Thoracic aorta (tissue), 2 donors: ENCODE results near the gene RUSC1. TPM values are rescaled to one million over a fixed set of nuclear protein-coding genes. Genes with fewer than 3 reads are reported as not detected.
A peak's percentile ranks its signal among the peaks of the same experiment; 100 is the strongest.

ENCODE experiments used
- ATAC-seq: fragments of 150-250 bp; one replicate; pipeline ENCODE4 v1.8.0; 2017; ENCODE audit warnings: low read depth; ENCODE audit not compliant: insufficient number of reproducible peaks, low FRiP score
- DNase-seq: peaks from one replicate; pipeline ENCODE4 v3.0.0-alpha.2; 2020; ENCODE audit warnings: low spot score
- H3K27ac ChIP-seq, 2 donors: fragments of 200-600 bp; sonication (generic); 1 replicate in 1 of 2; 2 replicates in 1 of 2; pipeline ENCODE4 v1.5.1; 2016; ENCODE audit warnings: mild to moderate bottlenecking in 2 of 2, moderate library complexity in 2 of 2
- H3K27me3 ChIP-seq: fragments of 200-600 bp; sonication (generic); replicated peaks from 2 replicates; pipeline ENCODE4 v1.6.0; 2016; ENCODE audit warnings: mild to moderate bottlenecking; ENCODE audit not compliant: insufficient read depth
- H3K36me3 ChIP-seq: fragments of 200-600 bp; sonication (generic); one replicate; pipeline ENCODE4 v1.5.1; 2016
- H3K4me1 ChIP-seq, 2 donors: fragments of 200-600 bp; sonication (generic); 1 replicate in 1 of 2; 2 replicates in 1 of 2; pipeline versions ENCODE4 v1.5.1 to v1.6.0; 2016; ENCODE audit warnings: low read depth in 2 of 2, mild to moderate bottlenecking in 1 of 2; ENCODE audit not compliant: control insufficient read depth in 1 of 2
- H3K4me3 ChIP-seq: fragments of 200-600 bp; sonication (generic); 2 replicates; pipeline ENCODE4 v1.5.1; 2016; ENCODE audit warnings: mild to moderate bottlenecking
- H3K9me3 ChIP-seq: fragments of 200-600 bp; sonication (generic); 2 replicates; pipeline ENCODE4 v1.5.1; 2016
- CTCF ChIP-seq: fragments of 200-600 bp; sonication (generic); IDR thresholded peaks from one replicate; pipeline ENCODE4 v1.5.1; 2019; ENCODE audit warnings: antibody characterized with exemption
- total RNA-seq, 2 donors: library from RNA; depleted of rRNA; stranded (reverse); fragments of >200 nt; gene quantifications; one replicate each; pipeline versions ENCODE4 v1.1.0 to v1.2.3, GENCODE V29; 2016

The RUSC1 gene
- total RNA-seq, 2 donors from 2014 or later, result 38.7 to 61.3 TPM

GRCh38 chr1:155379631-155380090 lies 59.0 kb downstream of the RUSC1 start:
- H3K4me1 ChIP-seq, result peaks cover 22 to 30% of the 10 kb centered on the region in 2 donors
- peak overlapping the region; percentile 52 for H3K4me3 ChIP-seq
- H3K27ac ChIP-seq, result peak overlapping the region; percentile 14 to 45
- no peaks in the 10 kb centered on the region for H3K9me3 ChIP-seq
- DNase-seq (no peak), ATAC-seq (peak; percentile 47)
- H3K27me3 ChIP-seq, result no peaks in the 10 kb centered on the region
- H3K36me3 ChIP-seq, result peaks cover 22% of the 10 kb centered on the region
- no peak for TF ChIP-seq CTCF

Other genes with a start within 250 kb of the RUSC1 start
- gene EFNA3, start 242.1 kb upstream of the RUSC1 start, total RNA-seq, result 1 to 10 TPM; 1.5 to 3.2 TPM
- 10 to 100 TPM in 1 of 2 donors, 1 to 10 TPM in 1; 4.6 to 15.4 TPM for gene EFNA1, start 193.0 kb upstream of the RUSC1 start, total RNA-seq
- gene SLC50A1, start 185.0 kb upstream of the RUSC1 start, total RNA-seq, result 10 to 100 TPM; 13.0 to 22.2 TPM
- 10 to 100 TPM; 28.8 to 68.6 TPM for gene DPM3, start 180.4 kb upstream of the RUSC1 start, total RNA-seq
- 100 to 1,000 TPM; 106 to 112 TPM for gene KRTCAP2, start 147.6 kb upstream of the RUSC1 start, total RNA-seq
- 1 to 10 TPM; 2.7 to 5.8 TPM for gene TRIM46, start 147.0 kb upstream of the RUSC1 start, total RNA-seq
- gene THBS3, start 113.0 kb upstream of the RUSC1 start, total RNA-seq, result 10 to 100 TPM; 45.3 to 81.6 TPM
- gene MTX1, start 112.2 kb upstream of the RUSC1 start, total RNA-seq, result 10 to 100 TPM; 21.7 to 22.9 TPM
- gene ENTREP3, start 65.4 kb upstream of the RUSC1 start, total RNA-seq, result 10 to 100 TPM; 14.7 to 16.1 TPM
- gene SCAMP3, start 58.5 kb upstream of the RUSC1 start, total RNA-seq, result 10 to 100 TPM; 32.5 to 50.2 TPM
- 10 to 100 TPM; 26.9 to 50.7 TPM for gene CLK2, start 47.4 kb upstream of the RUSC1 start, total RNA-seq
- gene HCN3, start 43.4 kb upstream of the RUSC1 start, total RNA-seq, result 1 to 10 TPM in 1 of 2 donors, under 1 TPM in 1; 0.92 to 1.9 TPM
- not detected for gene PKLR, start 19.5 kb upstream of the RUSC1 start, total RNA-seq
- gene FDPS, start 12.0 kb upstream of the RUSC1 start, total RNA-seq, result 10 to 100 TPM; 57.8 to 68.2 TPM
- gene ASH1L, start 241.9 kb downstream of the RUSC1 start, total RNA-seq, result 10 to 100 TPM; 52.7 to 84.2 TPM